ENCODE measurements around the gene CTU2.

The CTU2 gene

GRCh38 chr16:88758227-88758943, 52.1 kb downstream of the CTU2 start:
- DNase-seq (ENCODE audit: low spot score) (no peak), ATAC-seq (ENCODE audit: low read depth) (no peak)
- TF ChIP-seq CTCF (IDR thresholded peaks at IDR 0.05; ENCODE audit: poor library complexity, severe bottlenecking), result no peak
- no peak overlapping the region for H3K27ac ChIP-seq (ENCODE audit: poor library complexity, severe bottlenecking)
- no peaks in the 10 kb centered on the region for H3K27me3 ChIP-seq (ENCODE audit: insufficient read depth, poor library complexity, severe bottlenecking)
- peaks cover 9% of the 10 kb centered on the region for H3K4me1 ChIP-seq (ENCODE audit: insufficient read depth, poor library complexity, severe bottlenecking)
- no peaks in the 10 kb centered on the region for H3K9me3 ChIP-seq (ENCODE audit: severe bottlenecking)
- peaks cover 16% of the 10 kb centered on the region for H3K36me3 ChIP-seq (ENCODE audit: low read depth)
- H3K4me3 ChIP-seq (ENCODE audit: severe bottlenecking), result no peak overlapping the region

- H3K36me3 ChIP-seq (ENCODE audit: low read depth), result peaks cover 13% of the 10 kb centered on the region
- H3K4me1 ChIP-seq (ENCODE audit: insufficient read depth, poor library complexity, severe bottlenecking), result peaks cover 9% of the 10 kb centered on the region
- no peak overlapping the region for H3K4me3 ChIP-seq (ENCODE audit: severe bottlenecking)
- no peaks in the 10 kb centered on the region for H3K9me3 ChIP-seq (ENCODE audit: severe bottlenecking)
- DNase-seq (ENCODE audit: low spot score), result no peak
- no peak for TF ChIP-seq CTCF (IDR thresholded peaks at IDR 0.05; ENCODE audit: poor library complexity, severe bottlenecking)
- no peak for ATAC-seq (ENCODE audit: low read depth)
- H3K27me3 ChIP-seq (ENCODE audit: insufficient read depth, poor library complexity, severe bottlenecking), result no peaks in the 10 kb centered on the region
- no peak overlapping the region for H3K27ac ChIP-seq (ENCODE audit: poor library complexity, severe bottlenecking)
Observed at GRCh38 chr16:88758944-88759244, 52.6 kb downstream of the CTU2 start.

- Histone ChIP-seq H3K27me3 (ENCODE audit: insufficient read depth, poor library complexity, severe bottlenecking) (no peaks in the 10 kb centered on the region), H3K27ac (ENCODE audit: poor library complexity, severe bottlenecking) (no peak overlapping the region), H3K36me3 (ENCODE audit: low read depth) (peaks cover 13% of the 10 kb centered on the region), H3K9me3 (ENCODE audit: severe bottlenecking) (no peaks in the 10 kb centered on the region), H3K4me3 (ENCODE audit: severe bottlenecking) (no peak overlapping the region), H3K4me1 (ENCODE audit: insufficient read depth, poor library complexity, severe bottlenecking) (peaks cover 9% of the 10 kb centered on the region)
- ATAC-seq (ENCODE audit: low read depth), result no peak
- no peak for DNase-seq (ENCODE audit: low spot score)
- TF ChIP-seq CTCF (IDR thresholded peaks at IDR 0.05; ENCODE audit: poor library complexity, severe bottlenecking), result no peak
Observed at GRCh38 chr16:88759245-88759975, 53.1 kb downstream of the CTU2 start.

GRCh38 chr16:88759976-88760350, 53.7 kb downstream of the CTU2 start:
- Histone ChIP-seq H3K36me3 (ENCODE audit: low read depth) (peaks cover 12% of the 10 kb centered on the region), H3K4me3 (ENCODE audit: severe bottlenecking) (no peak overlapping the region), H3K4me1 (ENCODE audit: insufficient read depth, poor library complexity, severe bottlenecking) (peaks cover 11% of the 10 kb centered on the region), H3K9me3 (ENCODE audit: severe bottlenecking) (no peaks in the 10 kb centered on the region), H3K27me3 (ENCODE audit: insufficient read depth, poor library complexity, severe bottlenecking) (no peaks in the 10 kb centered on the region), H3K27ac (ENCODE audit: poor library complexity, severe bottlenecking) (no peak overlapping the region)
- no peak for TF ChIP-seq CTCF (IDR thresholded peaks at IDR 0.05; ENCODE audit: poor library complexity, severe bottlenecking)
- no peak for ATAC-seq (ENCODE audit: low read depth)
- no peak for DNase-seq (ENCODE audit: low spot score)

Data from RWPE2 (cell line).